Measurements from ENCODE around the gene SLC26A9.

Gene SLC26A9

GRCh38 chr1:205973377-205974232, 30.3 kb upstream of the SLC26A9 start:
- DNase-seq = peak in 1 of 5 experiments; percentile 26

GRCh38 chr1:205972491-205973168, 29.4 kb upstream of the SLC26A9 start:
- DNase-seq = peak in 1 of 5 experiments; percentile 30

- DNase-seq = peak in 1 of 5 experiments; percentile 22
Observed at GRCh38 chr1:205972081-205972480, 28.8 kb upstream of the SLC26A9 start.

GRCh38 chr1:205971082-205971481, 27.8 kb upstream of the SLC26A9 start:
- DNase-seq = no peak

- DNase-seq = peak in 1 of 5 experiments; percentile 56
Observed at GRCh38 chr1:205970486-205970885, 27.2 kb upstream of the SLC26A9 start.

GRCh38 chr1:205969229-205969628, 26.0 kb upstream of the SLC26A9 start:
- no peak for DNase-seq

GRCh38 chr1:205967554-205968335, 24.5 kb upstream of the SLC26A9 start:
- DNase-seq = no peak

- DNase-seq = no peak
Observed at GRCh38 chr1:205965036-205965884, 22.0 kb upstream of the SLC26A9 start.

- DNase-seq = no peak
Observed at GRCh38 chr1:205963352-205964155, 20.3 kb upstream of the SLC26A9 start.

GRCh38 chr1:205962821-205963221, 19.6 kb upstream of the SLC26A9 start:
- no peak for DNase-seq

GRCh38 chr1:205961991-205962820, 18.9 kb upstream of the SLC26A9 start:
- no peak for DNase-seq

GRCh38 chr1:205961405-205961804, 18.1 kb upstream of the SLC26A9 start:
- DNase-seq = peak in 1 of 5 experiments; percentile 55

GRCh38 chr1:205959789-205960188, 16.5 kb upstream of the SLC26A9 start:
- no peak for DNase-seq

- DNase-seq = no peak
Observed at GRCh38 chr1:205955499-205955898, 12.2 kb upstream of the SLC26A9 start.

GRCh38 chr1:205954819-205955404, 11.7 kb upstream of the SLC26A9 start:
- no peak for DNase-seq

GRCh38 chr1:205951746-205952145, 8.5 kb upstream of the SLC26A9 start:
- DNase-seq = no peak

GRCh38 chr1:205950826-205951549, 7.7 kb upstream of the SLC26A9 start:
- DNase-seq = no peak

GRCh38 chr1:205950280-205950679, 7.0 kb upstream of the SLC26A9 start:
- DNase-seq = no peak

- DNase-seq = no peak
Observed at GRCh38 chr1:205949753-205950152, 6.5 kb upstream of the SLC26A9 start.

Data from T-helper 2 cell (primary cell).